HG02852 (cell line): ENCODE data around the gene TMEM259.

ENCODE experiments used
- ATAC-seq: cut with Tn5 transposase; IDR thresholded peaks from one replicate; pipeline ENCODE4 v1.9.1; 2021; ENCODE audit warnings: mild to moderate bottlenecking, moderate library complexity; ENCODE audit not compliant: unreplicated experiment

Gene TMEM259

GRCh38 chr19:1004803-1005664 is 15.9 kb downstream of the TMEM259 start:
- ATAC-seq, result no peak

DNA sequence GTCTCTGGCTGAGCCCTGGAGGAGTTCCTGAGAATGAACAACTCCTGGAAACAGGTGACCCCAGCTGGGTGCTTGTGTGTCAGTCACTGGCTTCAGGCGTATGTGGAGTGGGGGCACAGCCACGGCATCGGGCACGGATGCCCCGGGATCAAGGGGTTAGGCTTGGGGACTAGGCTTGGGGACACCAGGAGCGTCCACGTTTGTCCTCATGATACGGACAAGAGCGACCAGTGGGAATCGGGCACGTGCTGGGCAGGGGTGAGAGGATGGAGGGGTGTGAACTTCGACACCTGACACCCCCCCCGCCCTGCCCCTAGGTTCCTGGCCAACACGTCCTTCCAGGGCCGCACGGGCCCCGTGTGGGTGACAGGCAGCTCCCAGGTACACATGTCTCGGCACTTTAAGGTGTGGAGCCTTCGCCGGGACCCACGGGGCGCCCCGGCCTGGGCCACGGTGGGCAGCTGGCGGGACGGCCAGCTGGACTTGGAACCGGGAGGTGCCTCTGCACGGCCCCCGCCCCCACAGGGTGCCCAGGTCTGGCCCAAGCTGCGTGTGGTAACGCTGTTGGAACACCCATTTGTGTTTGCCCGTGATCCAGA is 16.6 kb downstream of the TMEM259 start:
- no peak for ATAC-seq

DNA sequence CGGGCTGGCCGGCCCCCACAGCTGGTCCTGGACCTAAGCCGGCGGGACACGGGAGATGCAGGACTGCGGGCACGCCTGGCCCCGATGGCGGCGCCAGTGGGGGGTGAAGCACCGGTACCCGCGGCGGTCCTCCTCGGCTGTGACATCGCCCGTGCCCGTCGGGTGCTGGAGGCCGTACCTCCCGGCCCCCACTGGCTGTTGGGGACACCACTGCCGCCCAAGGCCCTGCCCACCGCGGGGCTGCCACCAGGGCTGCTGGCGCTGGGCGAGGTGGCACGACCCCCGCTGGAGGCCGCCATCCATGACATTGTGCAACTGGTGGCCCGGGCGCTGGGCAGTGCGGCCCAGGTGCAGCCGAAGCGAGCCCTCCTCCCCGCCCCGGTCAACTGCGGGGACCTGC is 17.6 kb downstream of the TMEM259 start:
- no peak for ATAC-seq

GRCh38 chr19:1002600-1002999 is 18.3 kb downstream of the TMEM259 start:
- no peak for ATAC-seq

- ATAC-seq, result no peak
Observed at GRCh38 chr19:1001538-1002166, 19.3 kb downstream of the TMEM259 start.

GRCh38 chr19:1000591-1001537 is 20.1 kb downstream of the TMEM259 start:
- no peak for ATAC-seq

- no peak for ATAC-seq
Observed at GRCh38 chr19:1000095-1000494, 20.8 kb downstream of the TMEM259 start, which contains the start of gene GRIN3B. Gene GRIN3B, plus strand, starts transcription at chr19:1000419. Its CDS starts 19 bp downstream, at chr19:1000438.

- ATAC-seq, result no peak
Observed at GRCh38 chr19:999379-999719, 21.6 kb downstream of the TMEM259 start.

DNA sequence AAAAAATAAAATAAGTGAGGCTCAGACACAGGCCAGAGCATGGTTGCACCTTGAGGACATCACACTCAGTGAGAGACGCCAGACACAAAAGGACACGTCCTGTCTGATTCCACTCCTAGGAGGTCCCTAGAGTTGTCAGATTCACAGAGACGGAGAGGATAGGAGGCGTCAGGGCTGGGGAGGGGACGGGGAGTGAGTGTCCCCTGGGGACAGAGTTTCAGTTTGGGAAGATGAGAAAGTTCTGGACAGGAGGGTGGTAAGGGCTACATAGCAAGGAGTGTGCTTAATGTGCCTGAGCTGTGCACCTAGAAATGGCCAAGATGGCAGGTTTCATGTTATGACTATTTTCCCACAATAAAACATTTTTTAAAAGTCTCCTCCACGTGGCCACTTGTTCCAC is 22.9 kb downstream of the TMEM259 start:
- ATAC-seq, result no peak

DNA sequence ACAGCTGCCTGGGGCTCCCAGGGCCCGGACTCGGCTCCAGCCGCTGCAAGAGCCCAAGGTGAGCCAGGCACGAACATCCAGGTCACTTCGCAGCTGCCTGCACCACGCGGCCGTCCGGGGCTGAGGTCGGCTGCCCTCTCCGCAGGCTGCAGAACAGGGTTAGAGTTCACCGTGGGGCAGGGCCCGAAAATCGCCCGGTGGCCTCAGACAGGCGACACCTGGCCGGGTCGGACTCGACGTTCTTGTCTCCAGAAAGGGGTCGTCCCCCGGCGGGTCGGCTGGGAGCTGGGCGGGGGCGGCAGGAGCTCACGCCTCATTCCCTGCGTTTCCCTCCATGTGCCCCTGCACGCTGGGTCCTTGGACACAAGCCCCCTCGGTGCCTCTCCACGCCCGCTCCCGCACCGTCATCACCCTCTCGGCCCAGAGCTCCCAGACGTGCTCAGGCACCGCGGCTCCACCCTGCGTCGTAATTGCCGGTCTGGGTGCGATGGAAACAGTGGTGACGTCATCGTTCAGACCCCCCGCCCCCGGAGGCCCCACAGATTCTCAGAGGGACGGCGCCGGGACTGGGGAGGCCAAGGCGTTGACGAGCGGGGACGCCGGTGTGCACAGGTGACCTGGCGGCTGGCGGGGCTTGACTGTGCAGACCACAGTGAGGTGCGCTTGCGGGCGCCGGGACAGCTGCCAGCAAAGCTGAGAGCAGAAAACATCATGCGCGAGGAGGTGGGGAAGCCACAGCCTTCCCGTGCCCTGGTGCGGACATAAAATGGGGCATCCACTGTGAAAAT is 24.7 kb downstream of the TMEM259 start:
- ATAC-seq, result no peak

- ATAC-seq, result no peak
Observed at GRCh38 chr19:995051-995827, 25.7 kb downstream of the TMEM259 start.

DNA sequence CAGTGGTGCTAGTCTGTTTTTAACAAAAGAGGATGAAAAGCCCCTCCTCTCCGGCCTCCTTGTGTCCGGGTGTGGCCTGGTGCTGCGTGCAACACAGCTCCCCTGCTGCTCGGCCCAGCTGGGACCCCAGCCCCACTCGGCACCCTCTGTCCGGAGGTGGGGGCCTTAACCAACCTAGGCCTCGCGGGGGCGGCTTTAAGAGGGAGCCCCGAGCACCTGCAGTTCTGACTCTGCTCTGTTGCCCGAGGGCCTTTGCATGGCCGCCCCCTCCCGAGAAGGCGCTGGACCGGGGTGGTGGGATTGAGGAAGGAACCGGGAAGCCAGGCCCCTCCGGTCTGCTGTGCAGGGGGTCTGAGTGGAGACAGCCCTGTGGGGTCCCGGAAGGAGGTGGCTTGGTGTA is 26.4 kb downstream of the TMEM259 start:
- no peak for ATAC-seq

DNA sequence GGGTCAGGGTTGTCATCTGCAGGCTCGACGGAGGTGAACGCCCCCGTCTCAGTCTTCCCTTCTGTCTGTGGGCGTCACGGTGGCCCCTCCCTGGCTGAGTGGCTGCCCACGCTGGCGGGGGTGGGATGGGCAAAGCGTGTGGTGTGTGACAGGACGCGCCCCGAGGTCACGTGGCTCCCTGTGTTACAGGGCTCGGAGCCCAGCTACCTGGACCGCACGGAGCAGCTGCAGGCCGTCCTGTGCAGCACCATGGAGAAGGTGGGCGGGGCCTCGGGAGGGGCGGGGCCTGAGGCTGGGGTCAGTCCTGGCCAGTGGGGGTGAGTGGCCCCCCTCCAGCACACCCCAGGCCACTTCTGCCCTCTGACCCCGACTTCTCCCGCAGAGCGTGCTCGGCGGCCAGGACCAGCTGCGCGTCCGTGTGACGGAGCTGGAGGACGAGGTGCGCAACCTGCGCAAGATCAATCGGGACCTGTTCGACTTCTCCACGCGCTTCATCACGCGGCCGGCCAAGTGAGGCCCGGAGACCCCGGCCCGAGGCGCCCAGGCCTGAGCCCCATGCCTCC is 27.0 kb downstream of the TMEM259 start:
- no peak for ATAC-seq

GRCh38 chr19:993361-993830 is 27.5 kb downstream of the TMEM259 start:
- no peak for ATAC-seq

DNA sequence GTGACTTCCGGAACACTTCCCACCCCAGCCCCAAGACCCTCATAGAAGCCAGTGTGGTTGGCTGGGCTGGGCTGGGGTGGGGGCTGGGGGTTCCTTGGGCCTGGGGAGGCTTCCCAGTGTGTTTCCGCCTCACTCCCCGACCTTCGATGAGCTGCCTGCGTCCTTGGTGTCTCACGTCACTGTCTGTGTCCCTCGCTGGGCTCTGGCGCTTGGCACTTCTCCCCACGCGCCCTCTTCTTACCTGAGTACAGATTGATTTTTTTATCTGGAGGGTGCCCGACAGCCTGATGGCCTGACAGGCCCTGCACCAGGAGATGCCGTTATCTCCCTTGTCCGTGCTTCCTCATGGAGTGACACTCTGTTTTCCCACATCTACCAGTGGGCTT is 28.3 kb downstream of the TMEM259 start:
- ATAC-seq, result no peak

DNA sequence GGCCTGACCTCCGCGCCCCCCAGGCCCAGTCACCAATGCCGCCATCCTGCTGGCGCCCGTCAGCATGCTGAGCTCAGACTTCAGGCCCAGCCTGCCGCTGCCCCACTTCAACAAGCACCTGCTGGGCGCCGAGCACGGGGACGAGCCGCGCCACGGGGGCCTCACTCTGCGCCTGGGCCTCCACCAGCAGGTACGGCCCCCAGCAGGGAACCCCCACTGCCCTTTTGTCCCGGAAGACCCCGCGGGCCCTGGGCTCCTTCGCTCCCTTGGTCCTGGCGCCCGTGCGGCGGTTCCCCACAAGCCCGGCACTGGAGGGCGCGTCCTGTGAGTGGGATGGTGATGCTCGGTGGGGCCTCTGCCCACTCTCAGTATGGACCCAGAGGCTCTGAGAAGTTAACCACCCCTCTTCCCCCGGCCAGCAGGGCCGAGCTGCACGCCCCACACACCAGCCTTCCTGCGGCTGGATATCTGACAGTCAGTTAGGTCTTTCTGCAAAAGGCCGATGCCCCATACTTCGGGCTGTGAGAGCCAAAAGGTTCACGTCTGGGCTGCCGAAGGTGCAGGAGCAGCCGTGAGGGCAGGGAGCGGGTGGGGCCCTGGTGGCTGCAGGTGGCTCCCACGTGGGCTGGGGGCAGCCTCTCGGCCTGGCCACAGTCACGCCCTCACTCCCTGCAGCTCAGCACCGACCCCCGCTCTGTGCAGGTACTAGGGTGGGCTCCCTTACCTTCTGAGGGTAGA is 28.8 kb downstream of the TMEM259 start:
- no peak for ATAC-seq

GRCh38 chr19:991174-991931 is 29.6 kb downstream of the TMEM259 start:
- ATAC-seq, result no peak

GRCh38 chr19:990746-991145 is 30.2 kb downstream of the TMEM259 start:
- ATAC-seq, result no peak
